ENCODE results near the gene ITPRIP. TPM values are rescaled to one million over a fixed set of nuclear protein-coding genes. Genes with fewer than 3 reads are reported as not detected.

ITPRIP gene
- polyA plus RNA-seq, 1 experiment, result 33.6 TPM

- ChIA-PET POLR2A (no interaction called here), CTCF (interaction anchor here (0.8 to 6.9 kb wide), 8 partner anchors 9 to 46 kb away, joined by 3 to 101 read pairs (median 20); partner anchors contain the start of genes CFAP58 and ITPRIP)
- no peak overlapping the region for H3K4me3 ChIP-seq (ENCODE audit: low read depth, low read length)
- no peak for DNase-seq (ENCODE audit: low read depth)
- peaks cover 3% of the 10 kb centered on the region for H3K36me3 ChIP-seq (ENCODE audit: control insufficient read depth, insufficient read depth, low read length)
- H3K27me3 ChIP-seq (ENCODE audit: control insufficient read depth, insufficient read depth, low read length), result no peaks in the 10 kb centered on the region
- no peak for TF ChIP-seq CTCF (IDR thresholded peaks at IDR 0.05; ENCODE audit: insufficient read depth, low read depth, low read length)
These were observed 30.5 kb downstream of the ITPRIP start for GRCh38 chr10:104307576-104308438.

GRCh38 chr10:104306897-104307296, 31.4 kb downstream of the ITPRIP start:
- ChIA-PET CTCF (interaction anchor here (1.1 to 6.9 kb wide), 8 partner anchors 10 to 42 kb away, joined by 3 to 101 read pairs (median 22); partner anchors contain the start of gene ITPRIP), POLR2A (no interaction called here)
- no peak for TF ChIP-seq CTCF (IDR thresholded peaks at IDR 0.05; ENCODE audit: insufficient read depth, low read depth, low read length)
- H3K27me3 ChIP-seq (ENCODE audit: control insufficient read depth, insufficient read depth, low read length), result no peaks in the 10 kb centered on the region
- no peak overlapping the region for H3K4me3 ChIP-seq (ENCODE audit: low read depth, low read length)
- no peaks in the 10 kb centered on the region for H3K36me3 ChIP-seq (ENCODE audit: control insufficient read depth, insufficient read depth, low read length)
- DNase-seq (ENCODE audit: low read depth), result no peak

GRCh38 chr10:104304927-104305326, 33.3 kb downstream of the ITPRIP start:
- H3K4me3 ChIP-seq (ENCODE audit: low read depth, low read length), result no peak overlapping the region
- CTCF ChIA-PET, result interaction anchor here (0.8 to 6.9 kb wide), 13 partner anchors 12 to 61 kb away, joined by 3 to 101 read pairs (median 11); partner anchors contain the start of genes CFAP58 and ITPRIP
- no peak for DNase-seq (ENCODE audit: low read depth)
- no peaks in the 10 kb centered on the region for H3K36me3 ChIP-seq (ENCODE audit: control insufficient read depth, insufficient read depth, low read length)
- POLR2A ChIA-PET, result interaction anchor here (0.5 kb wide), 1 partner anchor 38 kb away, joined by 10 read pairs; no protein-coding TSS in a partner anchor
- no peak for TF ChIP-seq CTCF (IDR thresholded peaks at IDR 0.05; ENCODE audit: insufficient read depth, low read depth, low read length)
- no peaks in the 10 kb centered on the region for H3K27me3 ChIP-seq (ENCODE audit: control insufficient read depth, insufficient read depth, low read length)

GRCh38 chr10:104304356-104304745, 33.9 kb downstream of the ITPRIP start:
- CTCF ChIA-PET, result interaction anchor here (0.9 to 6.9 kb wide), 11 partner anchors 11 to 49 kb away, joined by 3 to 101 read pairs (median 11); partner anchors contain the start of genes CFAP58 and ITPRIP
- TF ChIP-seq CTCF (IDR thresholded peaks at IDR 0.05; ENCODE audit: insufficient read depth, low read depth, low read length), result no peak
- Histone ChIP-seq H3K27me3 (ENCODE audit: control insufficient read depth, insufficient read depth, low read length) (no peaks in the 10 kb centered on the region), H3K4me3 (ENCODE audit: low read depth, low read length) (no peak overlapping the region), H3K36me3 (ENCODE audit: control insufficient read depth, insufficient read depth, low read length) (no peaks in the 10 kb centered on the region)
- POLR2A ChIA-PET, result no interaction called here
- no peak for DNase-seq (ENCODE audit: low read depth)

- TF ChIP-seq CTCF (IDR thresholded peaks at IDR 0.05; ENCODE audit: insufficient read depth, low read depth, low read length), result no peak
- Histone ChIP-seq H3K27me3 (ENCODE audit: control insufficient read depth, insufficient read depth, low read length) (no peaks in the 10 kb centered on the region), H3K4me3 (ENCODE audit: low read depth, low read length) (no peak overlapping the region), H3K36me3 (ENCODE audit: control insufficient read depth, insufficient read depth, low read length) (no peaks in the 10 kb centered on the region)
- POLR2A ChIA-PET, result no interaction called here
- CTCF ChIA-PET, result interaction anchor here (0.9 to 6.9 kb wide), 10 partner anchors 11 to 50 kb away, joined by 3 to 101 read pairs (median 9); partner anchors contain the start of gene CFAP58
- no peak for DNase-seq (ENCODE audit: low read depth)
These were observed 34.5 kb downstream of the ITPRIP start for GRCh38 chr10:104303594-104304355.

All from BJ (cell line).